ENCODE measurements around the gene STRA8. TPM values are rescaled to one million over a fixed set of nuclear protein-coding genes. Genes with fewer than 3 reads are reported as not detected.

Gene STRA8
- polyA plus RNA-seq, 1 donor from 2014 or later = not detected

DNA sequence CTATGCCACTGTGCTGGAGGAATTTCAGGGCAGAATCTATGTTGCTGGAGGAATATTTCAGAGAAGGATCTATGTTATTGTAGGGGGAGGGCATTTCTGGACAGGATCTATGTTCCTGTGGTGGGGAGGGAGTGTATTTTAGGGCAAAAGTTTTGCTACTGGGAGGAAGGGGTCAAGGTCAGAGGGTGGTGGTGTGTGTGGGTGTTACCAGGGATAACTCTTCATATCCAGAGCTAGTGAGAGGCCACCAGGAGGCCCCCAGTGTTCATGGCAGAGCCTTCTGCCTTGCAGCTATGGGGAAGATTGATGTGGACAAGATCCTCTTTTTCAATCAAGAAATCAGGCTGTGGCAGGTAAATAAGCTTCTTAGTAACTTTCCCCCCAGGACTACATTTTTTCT lies 2.0 kb upstream of the STRA8 start:
- no peak overlapping the region for H3K9ac ChIP-seq (ENCODE audit: low read length)
- TF ChIP-seq, protein P1, sequence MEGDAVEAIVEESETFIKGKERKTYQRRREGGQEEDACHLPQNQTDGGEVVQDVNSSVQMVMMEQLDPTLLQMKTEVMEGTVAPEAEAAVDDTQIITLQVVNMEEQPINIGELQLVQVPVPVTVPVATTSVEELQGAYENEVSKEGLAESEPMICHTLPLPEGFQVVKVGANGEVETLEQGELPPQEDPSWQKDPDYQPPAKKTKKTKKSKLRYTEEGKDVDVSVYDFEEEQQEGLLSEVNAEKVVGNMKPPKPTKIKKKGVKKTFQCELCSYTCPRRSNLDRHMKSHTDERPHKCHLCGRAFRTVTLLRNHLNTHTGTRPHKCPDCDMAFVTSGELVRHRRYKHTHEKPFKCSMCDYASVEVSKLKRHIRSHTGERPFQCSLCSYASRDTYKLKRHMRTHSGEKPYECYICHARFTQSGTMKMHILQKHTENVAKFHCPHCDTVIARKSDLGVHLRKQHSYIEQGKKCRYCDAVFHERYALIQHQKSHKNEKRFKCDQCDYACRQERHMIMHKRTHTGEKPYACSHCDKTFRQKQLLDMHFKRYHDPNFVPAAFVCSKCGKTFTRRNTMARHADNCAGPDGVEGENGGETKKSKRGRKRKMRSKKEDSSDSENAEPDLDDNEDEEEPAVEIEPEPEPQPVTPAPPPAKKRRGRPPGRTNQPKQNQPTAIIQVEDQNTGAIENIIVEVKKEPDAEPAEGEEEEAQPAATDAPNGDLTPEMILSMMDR (IDR thresholded peaks at IDR 0.05; ENCODE audit: poor library complexity, severe bottlenecking) = no peak
- TF ChIP-seq SMC3 (conservative IDR thresholded peaks at IDR 0.05; ENCODE audit: poor library complexity) (no peak), RAD21 (conservative IDR thresholded peaks at IDR 0.05) (no peak), POLR2AphosphoS5 (IDR thresholded peaks at IDR 0.05) (no peak), TAF1 (IDR thresholded peaks at IDR 0.05; ENCODE audit: low read depth) (no peak)

DNA sequence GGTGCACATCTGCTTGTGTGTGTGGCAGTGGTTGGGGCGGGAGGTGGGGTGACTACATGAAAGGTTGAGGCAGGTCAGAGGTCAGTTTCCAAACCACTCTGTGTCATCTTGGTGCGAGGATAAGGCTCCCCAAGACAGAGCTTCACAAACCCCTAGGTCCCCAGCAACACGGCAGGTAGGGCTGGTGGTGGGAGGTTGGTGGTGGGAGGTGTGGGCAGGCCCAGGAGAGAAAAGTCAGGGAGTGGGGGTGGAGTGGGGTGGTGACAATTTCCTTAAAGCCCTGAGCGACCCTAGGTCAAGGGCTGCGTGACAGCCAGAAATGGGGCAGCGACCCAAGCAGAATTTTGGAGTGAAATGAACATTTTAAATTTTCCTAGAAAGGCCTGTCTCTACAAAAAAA lies 1.6 kb upstream of the STRA8 start:
- H3K4me2 ChIP-seq (ENCODE audit: low read length) = no peak overlapping the region
- H3K27ac ChIP-seq (ENCODE audit: low read length) = no peak overlapping the region
- H2AFZ ChIP-seq (ENCODE audit: low read depth, low read length) = no peak overlapping the region
- no peaks in the 10 kb centered on the region for H4K20me1 ChIP-seq (ENCODE audit: insufficient read depth)
- no peaks in the 10 kb centered on the region for H3F3A ChIP-seq (ENCODE audit: insufficient read depth, low read length, poor library complexity, severe bottlenecking)
- no peaks in the 10 kb centered on the region for H3K9me2 ChIP-seq (ENCODE audit: insufficient read depth, low read length)
- no peak overlapping the region for H3K4me3 ChIP-seq (ENCODE audit: low read length)
- no peaks in the 10 kb centered on the region for H3K36me3 ChIP-seq (ENCODE audit: insufficient read depth, low read length)
- H3K9me3 ChIP-seq (ENCODE audit: low read length) = no peaks in the 10 kb centered on the region
- H3K79me2 ChIP-seq (replicated peaks; ENCODE audit: insufficient read depth, low read length) = no peaks in the 10 kb centered on the region
- TF ChIP-seq, protein P2, sequence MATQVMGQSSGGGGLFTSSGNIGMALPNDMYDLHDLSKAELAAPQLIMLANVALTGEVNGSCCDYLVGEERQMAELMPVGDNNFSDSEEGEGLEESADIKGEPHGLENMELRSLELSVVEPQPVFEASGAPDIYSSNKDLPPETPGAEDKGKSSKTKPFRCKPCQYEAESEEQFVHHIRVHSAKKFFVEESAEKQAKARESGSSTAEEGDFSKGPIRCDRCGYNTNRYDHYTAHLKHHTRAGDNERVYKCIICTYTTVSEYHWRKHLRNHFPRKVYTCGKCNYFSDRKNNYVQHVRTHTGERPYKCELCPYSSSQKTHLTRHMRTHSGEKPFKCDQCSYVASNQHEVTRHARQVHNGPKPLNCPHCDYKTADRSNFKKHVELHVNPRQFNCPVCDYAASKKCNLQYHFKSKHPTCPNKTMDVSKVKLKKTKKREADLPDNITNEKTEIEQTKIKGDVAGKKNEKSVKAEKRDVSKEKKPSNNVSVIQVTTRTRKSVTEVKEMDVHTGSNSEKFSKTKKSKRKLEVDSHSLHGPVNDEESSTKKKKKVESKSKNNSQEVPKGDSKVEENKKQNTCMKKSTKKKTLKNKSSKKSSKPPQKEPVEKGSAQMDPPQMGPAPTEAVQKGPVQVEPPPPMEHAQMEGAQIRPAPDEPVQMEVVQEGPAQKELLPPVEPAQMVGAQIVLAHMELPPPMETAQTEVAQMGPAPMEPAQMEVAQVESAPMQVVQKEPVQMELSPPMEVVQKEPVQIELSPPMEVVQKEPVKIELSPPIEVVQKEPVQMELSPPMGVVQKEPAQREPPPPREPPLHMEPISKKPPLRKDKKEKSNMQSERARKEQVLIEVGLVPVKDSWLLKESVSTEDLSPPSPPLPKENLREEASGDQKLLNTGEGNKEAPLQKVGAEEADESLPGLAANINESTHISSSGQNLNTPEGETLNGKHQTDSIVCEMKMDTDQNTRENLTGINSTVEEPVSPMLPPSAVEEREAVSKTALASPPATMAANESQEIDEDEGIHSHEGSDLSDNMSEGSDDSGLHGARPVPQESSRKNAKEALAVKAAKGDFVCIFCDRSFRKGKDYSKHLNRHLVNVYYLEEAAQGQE (IDR thresholded peaks at IDR 0.05; ENCODE audit: borderline replicate concordance) = no peak
- no peak for TF ChIP-seq EP300 (conservative IDR thresholded peaks at IDR 0.05; ENCODE audit: poor library complexity, severe bottlenecking)
- TF ChIP-seq, protein P1 (IDR thresholded peaks at IDR 0.05; ENCODE audit: poor library complexity, severe bottlenecking) = no peak
- TF ChIP-seq RAD21 (conservative IDR thresholded peaks at IDR 0.05) = no peak
- no peak for TF ChIP-seq MXI1 (conservative IDR thresholded peaks at IDR 0.05; ENCODE audit: poor library complexity, severe bottlenecking)
- no peak for TF ChIP-seq EZH2 (IDR thresholded peaks at IDR 0.05; ENCODE audit: borderline replicate concordance, insufficient read depth, low read length, poor library complexity, severe bottlenecking)
- no peak for TF ChIP-seq SMC3 (conservative IDR thresholded peaks at IDR 0.05; ENCODE audit: poor library complexity)
- no peak for TF ChIP-seq POLR2AphosphoS5 (IDR thresholded peaks at IDR 0.05)
- TF ChIP-seq TAF1 (IDR thresholded peaks at IDR 0.05; ENCODE audit: low read depth) = no peak
- H3K27me3 ChIP-seq (ENCODE audit: insufficient read depth, low read depth, low read length) = no peaks in the 10 kb centered on the region
- H3K9ac ChIP-seq (ENCODE audit: low read length) = no peak overlapping the region

More for the DNA sequence above, 2.0 kb upstream of the STRA8 start:
- no peaks in the 10 kb centered on the region for H3K9me2 ChIP-seq (ENCODE audit: insufficient read depth, low read length)
- no peaks in the 10 kb centered on the region for H3K27me3 ChIP-seq (ENCODE audit: insufficient read depth, low read depth, low read length)
- no peaks in the 10 kb centered on the region for H3K36me3 ChIP-seq (ENCODE audit: insufficient read depth, low read length)
- no peaks in the 10 kb centered on the region for H4K20me1 ChIP-seq (ENCODE audit: insufficient read depth)
- no peak overlapping the region for H3K4me2 ChIP-seq (ENCODE audit: low read length)
- H3K27ac ChIP-seq (ENCODE audit: low read length) = no peak overlapping the region
- no peak overlapping the region for H2AFZ ChIP-seq (ENCODE audit: low read depth, low read length)
- no peak overlapping the region for H3K4me3 ChIP-seq (ENCODE audit: low read length)
- no peaks in the 10 kb centered on the region for H3K9me3 ChIP-seq (ENCODE audit: low read length)
- H3F3A ChIP-seq (ENCODE audit: insufficient read depth, low read length, poor library complexity, severe bottlenecking) = no peaks in the 10 kb centered on the region
- H3K79me2 ChIP-seq (replicated peaks; ENCODE audit: insufficient read depth, low read length) = no peaks in the 10 kb centered on the region

Measured in neural cell (in vitro differentiated cells).